HG02970 (cell line): ENCODE measurements around the gene ZNF473.
"Not testable (repeated sequence)": the region's sequence is repeated elsewhere in the genome, so short reads cannot be mapped to it uniquely, and the experiment has no call there.

Source experiments
- ATAC-seq: cut with Tn5 transposase; IDR thresholded peaks from one replicate; pipeline ENCODE4 v1.9.1; 2021; ENCODE audit warnings: mild to moderate bottlenecking, moderate library complexity, moderate number of reproducible peaks; ENCODE audit not compliant: unreplicated experiment, low FRiP score

The ZNF473 gene

GRCh38 chr19:50091786-50092185, 66.0 kb downstream of the ZNF473 start:
- not testable (repeated sequence) for ATAC-seq

DNA sequence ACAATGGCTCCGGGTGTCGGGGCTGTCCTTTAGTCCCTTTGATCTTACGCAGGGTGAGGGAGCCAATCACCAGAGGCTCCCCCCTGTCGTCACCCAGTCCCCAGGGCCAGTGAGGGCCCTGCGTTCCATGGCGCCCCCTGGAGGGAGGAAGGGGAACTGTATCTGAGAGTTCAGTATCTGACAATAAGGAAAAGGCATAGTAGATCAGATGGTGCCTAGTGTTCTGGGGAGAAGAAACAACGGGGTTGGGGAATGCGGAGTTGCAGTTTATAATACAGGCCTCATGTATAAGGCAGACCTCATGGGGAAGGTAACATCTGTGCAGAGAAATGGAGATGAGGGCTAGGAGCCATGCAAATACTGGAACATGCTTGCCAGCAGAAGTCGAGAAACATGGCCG, 66.8 kb downstream of the ZNF473 start:
- not testable (repeated sequence) for ATAC-seq

- ATAC-seq, result not testable (repeated sequence)
Observed at GRCh38 chr19:50097884-50098283, 72.1 kb downstream of the ZNF473 start.

- ATAC-seq, result not testable (repeated sequence)
Observed at GRCh38 chr19:50098892-50099291, 73.1 kb downstream of the ZNF473 start.

GRCh38 chr19:50099696-50100095, 73.9 kb downstream of the ZNF473 start:
- ATAC-seq, result not testable (repeated sequence)

DNA sequence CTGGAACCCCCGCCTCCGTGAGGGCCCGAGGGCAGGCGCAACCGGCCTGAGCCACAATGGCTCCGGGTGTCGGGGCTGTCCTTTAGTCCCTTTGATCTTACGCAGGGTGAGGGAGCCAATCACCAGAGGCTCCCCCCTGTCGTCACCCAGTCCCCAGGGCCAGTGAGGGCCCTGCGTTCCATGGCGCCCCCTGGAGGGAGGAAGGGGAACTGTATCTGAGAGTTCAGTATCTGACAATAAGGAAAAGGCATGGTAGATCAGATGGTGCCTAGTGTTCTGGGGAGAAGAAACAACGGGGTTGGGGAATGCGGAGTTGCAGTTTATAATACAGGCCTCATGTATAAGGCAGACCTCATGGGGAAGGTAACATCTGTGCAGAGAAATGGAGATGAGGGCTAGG, 75.1 kb downstream of the ZNF473 start:
- not testable (repeated sequence) for ATAC-seq
